Amygdala (tissue), 56 donors: ENCODE measurements around the gene TMBIM1.

ENCODE experiments used
- DNase-seq, 56 donors: peaks; one replicate each; lab custom pipeline; 2025; lab: John Stamatoyannopoulos, UW

The TMBIM1 gene

GRCh38 chr2:218261423-218262236 is 30.7 kb downstream of the TMBIM1 start:
- no peak for DNase-seq

- DNase-seq = no peak
These were observed 31.4 kb downstream of the TMBIM1 start, which contains the start of gene GPBAR1 for GRCh38 chr2:218260742-218261422. Gene GPBAR1, plus strand, starts transcription at chr2:218261015. Its CDS starts 1,710 bp downstream, at chr2:218262725.

GRCh38 chr2:218260166-218260565 is 32.1 kb downstream of the TMBIM1 start:
- DNase-seq = no peak

GRCh38 chr2:218259099-218259961 is 33.0 kb downstream of the TMBIM1 start:
- peak in 2 of 56 donors; percentile 9 to 19 for DNase-seq

DNA sequence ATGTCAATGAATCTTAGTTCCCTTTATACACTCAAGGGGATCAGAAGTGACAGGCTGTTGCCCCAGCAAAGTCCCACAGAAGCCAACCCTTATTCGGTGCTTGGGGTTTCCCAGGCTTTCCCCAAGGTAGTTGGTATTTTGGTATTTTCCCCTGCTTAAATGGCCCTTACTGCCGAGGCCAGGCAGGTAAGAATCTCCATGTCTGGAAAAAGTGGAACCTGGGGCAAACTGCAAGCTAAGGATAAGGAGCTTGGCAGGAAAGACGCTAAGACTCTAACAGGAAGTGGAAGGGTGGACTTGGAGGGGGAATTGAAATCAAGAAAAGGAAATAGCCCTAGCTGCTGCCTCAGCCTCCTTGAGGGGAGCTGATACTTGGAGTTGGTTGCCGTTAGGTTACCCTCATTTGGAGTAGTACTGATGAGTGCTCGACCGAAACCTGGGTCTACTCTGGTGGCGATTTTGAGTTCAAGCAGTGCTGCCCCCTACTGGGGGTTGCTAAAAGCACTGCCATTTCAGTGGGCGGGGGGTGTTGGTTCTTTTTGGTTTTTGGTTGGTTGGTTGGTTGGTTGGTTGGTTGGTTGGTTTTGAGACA is 34.8 kb downstream of the TMBIM1 start:
- DNase-seq = peak in 6 of 56 donors; percentile 9 to 44 (median 28)

- no peak for DNase-seq
These were observed 35.5 kb downstream of the TMBIM1 start for GRCh38 chr2:218256612-218257350.

DNA sequence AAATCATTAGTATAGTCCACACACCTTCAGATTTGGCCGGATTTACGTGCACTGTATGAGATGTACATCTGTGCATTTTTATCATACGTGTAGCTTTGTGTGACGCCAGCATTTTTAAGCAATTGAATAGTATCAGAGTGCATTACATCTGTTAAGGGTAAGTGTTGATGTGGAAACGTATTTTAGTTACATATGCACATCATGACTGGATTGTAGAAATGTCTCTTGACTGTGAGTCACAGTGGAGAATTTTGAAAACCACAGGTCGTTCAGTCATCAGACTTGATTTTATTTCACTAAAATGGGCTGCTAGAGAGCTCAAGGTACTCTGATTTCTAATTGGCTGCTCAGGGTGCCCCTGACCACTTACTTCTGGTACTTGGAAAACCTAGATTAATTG is 36.9 kb downstream of the TMBIM1 start:
- DNase-seq = no peak

DNA sequence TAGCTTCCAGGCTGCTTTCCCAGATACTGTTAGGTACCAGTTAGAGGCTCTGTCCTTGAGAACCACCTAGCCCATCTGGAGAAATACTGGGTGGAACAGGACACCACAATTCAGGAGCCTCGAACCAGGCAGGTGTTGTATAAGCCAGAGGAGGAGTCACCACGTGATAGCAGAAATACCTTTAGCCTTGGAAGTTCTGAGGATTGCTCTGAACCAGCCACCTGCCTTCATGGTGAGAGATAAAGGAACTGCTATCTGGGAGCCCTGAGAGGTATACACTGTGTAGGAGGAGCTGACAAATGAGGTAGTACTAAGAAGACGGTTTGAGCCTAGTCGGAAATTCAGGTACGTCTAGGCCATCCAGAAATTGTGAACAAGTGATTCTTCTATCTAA is 39.1 kb downstream of the TMBIM1 start:
- DNase-seq = no peak

DNA sequence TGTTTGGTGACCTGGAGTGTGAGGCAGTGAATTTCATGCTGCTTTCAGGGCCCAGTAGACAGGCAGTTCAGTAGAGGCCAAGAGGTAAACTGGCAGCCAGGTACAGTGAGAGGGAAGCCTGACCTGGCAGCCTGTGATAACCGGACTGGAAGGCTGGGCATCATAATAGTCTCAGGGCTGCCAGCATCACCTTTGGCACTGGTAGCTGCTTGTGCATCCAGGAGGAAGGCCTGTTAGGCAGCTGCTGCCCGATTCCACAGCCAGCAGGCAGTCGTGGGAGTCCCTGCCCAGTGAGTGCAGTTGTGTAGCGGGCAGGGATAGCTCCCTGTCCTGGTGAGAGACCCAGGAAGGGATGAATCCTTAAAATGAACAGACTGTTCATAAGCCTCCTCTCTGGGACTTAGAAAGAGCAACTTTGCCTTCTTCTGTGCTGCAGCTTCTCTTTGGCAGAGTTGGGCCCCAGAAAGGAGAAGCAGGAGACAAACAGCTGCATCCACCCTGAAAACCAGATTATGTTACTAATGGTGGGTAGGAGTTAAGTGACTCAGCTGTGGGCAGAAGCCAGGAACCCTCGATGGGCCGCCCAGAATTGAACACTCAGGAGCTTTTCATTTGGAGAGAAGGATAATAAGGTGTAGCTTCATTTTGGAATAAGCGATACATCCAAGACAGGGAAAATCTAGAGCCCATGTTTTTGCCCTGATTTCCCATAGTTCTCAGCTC is 39.6 kb downstream of the TMBIM1 start:
- DNase-seq = peak in 2 of 56 donors; percentile 8 to 27

- DNase-seq = no peak
These were observed 42.6 kb downstream of the TMBIM1 start for GRCh38 chr2:218249691-218250090.

DNA sequence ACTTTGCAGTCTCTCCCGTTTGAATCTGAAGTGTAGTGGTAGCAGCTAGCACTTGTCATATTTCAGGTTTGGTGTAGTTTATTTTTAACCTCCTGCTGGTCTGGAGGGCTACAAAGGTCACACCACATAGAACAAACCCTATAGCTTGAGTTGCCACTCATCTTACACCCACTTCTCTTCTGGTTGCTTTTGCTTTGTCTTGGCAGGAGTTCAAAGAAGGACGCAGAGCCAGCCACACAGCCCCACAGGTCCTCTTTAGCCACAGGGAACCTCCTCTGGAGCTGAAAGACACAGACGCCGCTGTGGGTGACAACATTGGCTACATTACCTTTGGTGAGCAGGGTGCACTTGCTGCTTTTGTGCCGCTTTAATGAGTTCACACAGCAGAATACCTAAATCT is 47.1 kb downstream of the TMBIM1 start:
- DNase-seq = no peak

GRCh38 chr2:218244665-218245064 is 47.6 kb downstream of the TMBIM1 start:
- DNase-seq = no peak

- DNase-seq = no peak
These were observed 48.1 kb downstream of the TMBIM1 start for GRCh38 chr2:218244204-218244603.

DNA sequence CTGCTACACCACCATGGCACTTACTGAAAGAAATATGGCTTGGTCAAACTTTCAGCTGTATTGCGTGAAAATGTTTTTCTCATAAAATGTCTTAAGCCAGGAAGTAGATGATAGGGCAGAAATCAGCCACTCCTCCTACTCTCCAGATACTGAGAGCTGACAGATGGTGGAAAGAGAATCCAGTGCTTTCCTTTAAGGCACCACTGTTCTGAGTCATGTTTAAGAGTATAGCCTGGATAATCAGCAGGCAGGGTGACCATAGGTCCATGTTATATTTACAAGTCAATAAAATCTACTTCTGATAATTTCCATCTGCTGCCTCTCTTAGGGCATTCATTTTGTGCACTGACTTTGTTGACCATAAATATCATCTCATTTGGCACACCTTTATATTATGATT is 53.4 kb downstream of the TMBIM1 start:
- no peak for DNase-seq

DNA sequence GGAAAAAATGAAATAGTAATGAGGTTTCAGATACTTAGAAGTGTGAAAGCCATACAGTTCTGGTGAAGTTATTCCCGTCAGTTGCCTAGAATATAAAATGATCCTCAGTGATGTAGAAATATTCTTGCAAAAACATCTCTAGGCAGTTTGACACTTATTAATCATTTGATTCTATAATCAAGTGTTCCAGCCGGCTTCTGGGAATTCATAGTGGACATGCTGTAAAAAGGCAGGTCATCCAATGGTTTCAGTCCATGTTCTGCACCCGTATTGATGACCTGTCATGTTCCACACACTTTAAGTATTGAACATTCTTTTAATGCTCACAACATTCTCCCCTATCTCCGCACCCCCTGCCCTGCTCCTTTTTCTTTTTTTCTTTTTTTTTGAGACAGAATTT is 55.5 kb downstream of the TMBIM1 start:
- no peak for DNase-seq

- no peak for DNase-seq
These were observed 57.3 kb downstream of the TMBIM1 start for GRCh38 chr2:218235017-218235416.

GRCh38 chr2:218234521-218234920 is 57.8 kb downstream of the TMBIM1 start:
- DNase-seq = no peak

GRCh38 chr2:218233543-218233942 is 58.8 kb downstream of the TMBIM1 start:
- DNase-seq = no peak

- no peak for DNase-seq
These were observed 61.4 kb downstream of the TMBIM1 start for GRCh38 chr2:218230882-218231281.
